Right atrium auricular region (tissue), 2 donors: ENCODE measurements around the gene MMEL1. TPM values are rescaled to one million over a fixed set of nuclear protein-coding genes. Genes with fewer than 3 reads are reported as not detected.

Source experiments
- total RNA-seq, 2 donors: library from RNA; depleted of rRNA; stranded (reverse); fragments of >200 nt; gene quantifications; one replicate each; pipeline ENCODE4 v1.1.0, GENCODE V29; 2016

Gene MMEL1
- total RNA-seq, 2 donors from 2014 or later = not detected

Other genes with a start within 250 kb of the MMEL1 start
- 1 to 10 TPM; 2.2 to 3.8 TPM for gene MORN1, start 241.5 kb downstream of the MMEL1 start, total RNA-seq
- gene RER1, start 241.2 kb downstream of the MMEL1 start, total RNA-seq = 10 to 100 TPM; 38.8 to 47.2 TPM
- 10 to 100 TPM; 16.2 to 17.4 TPM for gene PEX10, start 220.5 kb downstream of the MMEL1 start, total RNA-seq
- gene PLCH2, start 156.7 kb downstream of the MMEL1 start, total RNA-seq = under 1 TPM in 1 of 2 donors, not detected in 1; 0.12 TPM
- gene PANK4, start 106.4 kb downstream of the MMEL1 start, total RNA-seq = 10 to 100 TPM; 27.0 to 41.5 TPM
- not detected for gene HES5, start 102.8 kb downstream of the MMEL1 start, total RNA-seq
- 10 to 100 TPM in 1 of 2 donors, 1 to 10 TPM in 1; 9.2 to 14.5 TPM for gene TNFRSF14, start 76.6 kb downstream of the MMEL1 start, total RNA-seq
- gene PRXL2B, start 46.2 kb downstream of the MMEL1 start, total RNA-seq = 1 to 10 TPM; 6.4 to 6.8 TPM
- under 1 TPM; 0.08 to 0.11 TPM for gene TTC34, start 168.7 kb upstream of the MMEL1 start, total RNA-seq